Activated CD8-positive, alpha-beta memory T cell treated with anti-CD3 and anti-CD28 coated beads for 48 hours (primary cell): ENCODE results near the gene TAOK3.

Experiments
- DNase-seq, 3 experiments: peaks; one replicate each; pipeline ENCODE4 v3.0.0-alpha.2; 2020; ENCODE audit warnings: low read depth in 2 of 3, low spot score in 2 of 3

Gene TAOK3

DNA sequence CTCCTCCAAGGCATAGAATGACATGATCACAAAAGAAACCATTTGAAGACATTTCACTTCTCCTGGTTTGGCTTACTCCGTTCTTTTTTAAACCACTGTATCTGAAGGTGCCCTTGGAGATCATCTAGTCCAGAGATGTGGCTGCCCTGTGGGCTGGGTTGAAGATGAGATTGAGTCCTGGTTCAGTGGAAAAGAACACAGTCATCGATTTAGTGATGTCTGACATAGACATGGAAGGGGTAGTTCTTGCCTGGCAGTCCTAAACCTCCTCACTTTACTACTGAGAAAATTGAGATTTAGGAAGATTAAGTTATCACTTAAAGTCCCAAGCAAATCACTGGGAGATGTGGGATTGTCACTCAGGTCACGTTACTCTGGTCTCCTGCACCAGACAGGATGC lies 271.7 kb downstream of the TAOK3 start:
- no peak for DNase-seq
